Measurements from ENCODE around the gene PRR18.

- TF ChIP-seq, protein P1, sequence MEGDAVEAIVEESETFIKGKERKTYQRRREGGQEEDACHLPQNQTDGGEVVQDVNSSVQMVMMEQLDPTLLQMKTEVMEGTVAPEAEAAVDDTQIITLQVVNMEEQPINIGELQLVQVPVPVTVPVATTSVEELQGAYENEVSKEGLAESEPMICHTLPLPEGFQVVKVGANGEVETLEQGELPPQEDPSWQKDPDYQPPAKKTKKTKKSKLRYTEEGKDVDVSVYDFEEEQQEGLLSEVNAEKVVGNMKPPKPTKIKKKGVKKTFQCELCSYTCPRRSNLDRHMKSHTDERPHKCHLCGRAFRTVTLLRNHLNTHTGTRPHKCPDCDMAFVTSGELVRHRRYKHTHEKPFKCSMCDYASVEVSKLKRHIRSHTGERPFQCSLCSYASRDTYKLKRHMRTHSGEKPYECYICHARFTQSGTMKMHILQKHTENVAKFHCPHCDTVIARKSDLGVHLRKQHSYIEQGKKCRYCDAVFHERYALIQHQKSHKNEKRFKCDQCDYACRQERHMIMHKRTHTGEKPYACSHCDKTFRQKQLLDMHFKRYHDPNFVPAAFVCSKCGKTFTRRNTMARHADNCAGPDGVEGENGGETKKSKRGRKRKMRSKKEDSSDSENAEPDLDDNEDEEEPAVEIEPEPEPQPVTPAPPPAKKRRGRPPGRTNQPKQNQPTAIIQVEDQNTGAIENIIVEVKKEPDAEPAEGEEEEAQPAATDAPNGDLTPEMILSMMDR (conservative IDR thresholded peaks at IDR 0.05; ENCODE audit: low read depth, low read length): no peak
- TF ChIP-seq EZH2 (IDR thresholded peaks at IDR 0.05; ENCODE audit: low read length, unreplicated experiment): no peak
Measured at GRCh38 chr6:166325383-166326042, 17.3 kb upstream of the PRR18 start.

Data from PC-3 (cell line).